ENCODE measurements around the gene ZBTB8A. TPM values are rescaled to one million over a fixed set of nuclear protein-coding genes. Genes with fewer than 3 reads are reported as not detected.

The ZBTB8A gene
- total and polyA plus RNA-seq, 3 donors from 2014 or later = 5.6 to 10.6 (median 6.4) TPM

- H3K9me3 ChIP-seq = no peaks in the 10 kb centered on the region
- no peak for TF ChIP-seq CTCF (IDR thresholded peaks at IDR 0.05)
- TF ChIP-seq POLR2A (IDR thresholded peaks at IDR 0.05) = no peak
- 87 to 97% methylated on average over 1 of the region's 1 CpG for WGBS, 2 donors
- H3K27me3 ChIP-seq = no peaks in the 10 kb centered on the region
- intact Hi-C loops (cut with DNase I; ENCODE audit: low total_unique reads) = no loop called here
- H3K27ac ChIP-seq = no peak overlapping the region
- no peaks in the 10 kb centered on the region for H3K4me1 ChIP-seq
- no peaks in the 10 kb centered on the region for H3K36me3 ChIP-seq (ENCODE audit: low read depth, missing control alignments)
- H3K4me3 ChIP-seq = no peak overlapping the region
- no peak for DNase-seq
These were observed 18.6 kb downstream of the ZBTB8A start for GRCh38 chr1:32557812-32558211.

DNA sequence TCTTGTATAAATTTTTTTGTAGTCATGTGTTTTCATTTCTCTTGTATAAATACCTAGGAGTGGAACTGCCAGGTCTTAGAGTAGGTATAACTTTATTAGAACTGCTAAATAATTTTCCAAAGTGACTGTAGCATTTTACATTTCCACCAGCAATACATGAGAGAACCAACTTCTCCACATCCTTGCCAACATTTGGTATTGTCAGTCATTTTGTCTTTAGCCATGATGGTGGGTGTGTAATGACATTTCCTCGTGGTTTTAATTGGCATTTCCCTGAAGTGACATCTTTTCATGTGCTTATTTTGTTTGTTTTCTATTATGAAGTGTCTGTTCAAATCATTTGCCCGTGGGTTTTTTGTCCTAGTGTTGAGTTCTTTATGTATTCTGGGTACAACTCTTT, 29.7 kb downstream of the ZBTB8A start:
- no peaks in the 10 kb centered on the region for H3K9me3 ChIP-seq
- no peaks in the 10 kb centered on the region for H3K4me1 ChIP-seq
- intact Hi-C loops (cut with DNase I; ENCODE audit: low total_unique reads) = no loop called here
- no peak overlapping the region for H3K4me3 ChIP-seq
- 91% methylated on average over 2 of the region's 2 CpGs for WGBS, 2 donors
- H3K27ac ChIP-seq = no peak overlapping the region
- DNase-seq = no peak
- H3K27me3 ChIP-seq = no peaks in the 10 kb centered on the region
- no peaks in the 10 kb centered on the region for H3K36me3 ChIP-seq (ENCODE audit: low read depth, missing control alignments)
- TF ChIP-seq CTCF (IDR thresholded peaks at IDR 0.05) = no peak
- TF ChIP-seq POLR2A (IDR thresholded peaks at IDR 0.05) = no peak

GRCh38 chr1:32580348-32581017, 41.3 kb downstream of the ZBTB8A start:
- intact Hi-C loops (cut with DNase I; ENCODE audit: low total_unique reads) = no loop called here

DNA sequence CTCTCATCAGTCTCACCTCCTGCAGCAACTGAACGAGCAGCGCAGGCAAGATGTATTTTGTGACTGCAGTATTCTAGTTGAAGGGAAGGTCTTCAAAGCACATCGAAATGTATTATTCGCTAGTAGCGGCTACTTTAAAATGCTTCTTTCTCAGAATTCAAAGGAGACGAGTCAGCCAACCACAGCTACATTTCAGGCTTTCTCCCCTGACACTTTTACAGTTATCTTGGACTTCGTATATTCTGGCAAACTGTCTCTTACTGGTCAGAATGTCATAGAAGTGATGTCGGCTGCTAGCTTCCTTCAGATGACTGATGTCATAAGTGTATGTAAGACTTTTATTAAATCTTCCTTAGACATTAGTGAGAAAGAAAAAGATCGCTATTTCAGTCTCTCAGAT, 53.7 kb downstream of the ZBTB8A start:
- TF ChIP-seq CTCF (IDR thresholded peaks at IDR 0.05) (no peak), POLR2A (IDR thresholded peaks at IDR 0.05) (no peak)
- H3K4me1 ChIP-seq = no peaks in the 10 kb centered on the region
- no peak overlapping the region for H3K27ac ChIP-seq
- H3K9me3 ChIP-seq = no peaks in the 10 kb centered on the region
- DNase-seq = no peak
- H3K36me3 ChIP-seq (ENCODE audit: low read depth, missing control alignments) = no peaks in the 10 kb centered on the region
- intact Hi-C loops (cut with DNase I; ENCODE audit: low total_unique reads) = no loop called here
- WGBS, 2 donors = 94 to 95% methylated on average over 9 of the region's 9 CpGs
- no peaks in the 10 kb centered on the region for H3K27me3 ChIP-seq
- H3K4me3 ChIP-seq = no peak overlapping the region

More at GRCh38 chr1:32580348-32581017, 41.3 kb downstream of the ZBTB8A start:
- DNase-seq = no peak
- no peak overlapping the region for H3K4me3 ChIP-seq
- no peaks in the 10 kb centered on the region for H3K4me1 ChIP-seq
- no peaks in the 10 kb centered on the region for H3K36me3 ChIP-seq (ENCODE audit: low read depth, missing control alignments)
- H3K27me3 ChIP-seq = no peaks in the 10 kb centered on the region
- H3K9me3 ChIP-seq = no peaks in the 10 kb centered on the region
- no peak overlapping the region for H3K27ac ChIP-seq
- TF ChIP-seq CTCF (IDR thresholded peaks at IDR 0.05) (no peak), POLR2A (IDR thresholded peaks at IDR 0.05) (no peak)
- WGBS, 2 donors = 88 to 92% methylated on average over 10 of the region's 10 CpGs

GRCh38 chr1:32600034-32600433, 60.8 kb downstream of the ZBTB8A start:
- Histone ChIP-seq H3K27ac (no peak overlapping the region), H3K4me3 (no peak overlapping the region), H3K36me3 (ENCODE audit: low read depth, missing control alignments) (no peaks in the 10 kb centered on the region), H3K4me1 (no peaks in the 10 kb centered on the region), H3K27me3 (no peaks in the 10 kb centered on the region), H3K9me3 (no peaks in the 10 kb centered on the region)
- WGBS, 2 donors = 83 to 87% methylated on average over 2 of the region's 2 CpGs
- intact Hi-C loops (cut with DNase I; ENCODE audit: low total_unique reads) = no loop called here
- no peak for DNase-seq
- TF ChIP-seq CTCF (IDR thresholded peaks at IDR 0.05) (no peak), POLR2A (IDR thresholded peaks at IDR 0.05) (no peak)
